Stimulated activated naive CD4-positive, alpha-beta T cell (primary cell): ENCODE results near the gene FAM20B.

Experiments
- DNase-seq, 6 experiments: peaks; one replicate each; lab custom pipeline; 2025; lab: John Stamatoyannopoulos, UW

FAM20B gene

DNA sequence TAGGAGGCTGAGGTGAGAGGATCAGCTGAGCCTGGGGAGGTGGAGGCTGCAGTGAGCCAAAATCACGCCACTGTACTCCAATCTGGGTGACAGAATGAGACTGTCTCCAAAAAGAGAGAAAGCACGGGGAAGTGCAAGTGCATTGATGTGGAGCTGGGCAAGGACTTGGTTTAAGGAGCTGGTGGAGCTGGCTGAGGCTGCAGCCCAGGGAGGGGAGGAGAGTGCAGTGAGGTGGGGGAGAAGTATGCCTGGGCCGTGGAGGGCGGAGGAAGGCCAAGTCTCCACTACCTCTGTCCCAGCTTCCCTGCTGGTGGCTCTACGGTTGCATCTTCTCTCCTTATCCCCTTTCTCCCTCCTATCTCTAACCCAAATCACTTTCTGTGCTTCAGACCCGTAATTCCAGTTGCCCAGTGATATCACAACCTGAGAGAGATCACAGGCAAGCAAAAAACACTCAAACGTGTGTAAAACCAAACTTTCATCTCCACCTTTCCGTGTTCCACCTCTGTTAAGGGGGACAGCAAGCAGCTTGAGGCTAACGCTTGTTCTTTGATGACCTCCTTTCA is 67.3 kb downstream of the FAM20B start:
- no peak for DNase-seq

DNA sequence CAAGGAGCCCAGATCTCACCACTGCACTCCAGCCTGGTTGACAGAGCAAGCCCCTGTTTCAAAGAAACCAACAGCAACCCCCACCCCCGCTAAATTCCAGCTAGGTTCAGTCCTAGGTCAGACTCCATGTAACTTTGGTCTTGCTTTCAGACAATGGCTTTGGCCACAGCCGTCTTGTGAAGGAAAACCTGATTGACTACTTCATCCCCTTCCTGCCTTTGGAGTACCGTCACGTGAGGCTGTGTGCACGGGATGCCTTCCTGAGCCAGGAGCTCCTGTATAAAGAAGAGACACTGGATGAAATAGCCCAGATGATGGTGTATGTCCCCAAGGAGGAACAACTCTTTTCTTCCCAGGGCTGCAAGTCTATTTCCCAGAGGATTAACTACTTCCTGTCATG is 69.1 kb downstream of the FAM20B start:
- DNase-seq: no peak

DNA sequence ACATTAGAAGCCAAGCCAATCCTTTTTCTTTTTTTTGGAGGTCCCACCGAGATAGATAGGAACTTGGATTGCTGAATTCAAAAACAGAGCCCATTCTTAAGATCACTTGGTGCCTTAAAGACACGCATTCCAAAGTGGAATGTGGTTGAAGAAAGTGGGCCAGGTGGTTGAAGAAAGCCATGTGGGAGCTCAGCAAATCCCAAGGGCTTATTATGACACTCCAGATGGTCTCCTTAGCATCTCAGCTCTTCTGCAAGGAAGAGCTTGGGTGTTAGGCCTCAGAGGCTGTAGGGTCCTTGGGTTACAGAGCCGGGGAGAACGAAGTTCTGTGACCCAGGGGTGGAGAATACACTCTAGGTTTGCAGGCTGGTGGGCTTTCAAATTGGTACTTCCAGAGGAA is 69.7 kb downstream of the FAM20B start:
- no peak for DNase-seq

DNA sequence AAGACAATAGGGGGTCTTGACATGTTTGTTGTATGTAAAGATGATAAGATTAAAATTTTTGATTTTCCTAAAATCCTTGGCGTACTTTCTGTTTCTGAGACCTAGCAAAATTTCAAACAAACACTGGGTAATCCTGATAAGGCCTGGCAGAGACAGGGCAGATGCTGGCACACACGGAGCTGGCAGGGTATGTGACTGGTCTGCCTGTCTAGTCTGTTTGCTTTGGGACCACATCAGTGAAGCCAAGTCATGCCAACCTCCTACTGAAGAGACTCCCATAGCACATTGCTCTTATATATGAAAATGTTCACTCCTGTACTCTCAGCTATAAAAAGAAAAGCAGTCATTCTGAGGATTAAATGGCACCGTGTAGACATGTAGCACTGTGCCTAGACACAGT is 70.2 kb downstream of the FAM20B start:
- DNase-seq: no peak

DNA sequence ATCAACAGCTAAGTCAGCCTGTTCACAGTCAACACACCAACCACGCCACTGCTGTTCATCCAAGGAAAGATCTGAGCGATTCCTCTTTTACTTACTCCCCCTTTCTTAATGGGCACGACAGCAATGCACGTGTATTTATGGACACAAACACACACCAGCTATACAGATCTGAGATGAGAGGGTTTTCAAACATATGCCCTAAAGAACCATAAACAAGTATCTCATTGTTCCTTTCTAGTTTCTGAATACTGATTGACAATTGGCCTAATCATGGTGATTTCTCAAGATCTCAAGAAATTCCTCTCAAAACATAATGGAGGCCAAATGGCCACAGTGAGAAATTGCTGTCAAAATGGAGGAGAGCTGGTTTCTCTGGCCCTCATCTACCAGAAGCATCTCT is 74.2 kb downstream of the FAM20B start:
- no peak for DNase-seq

DNA sequence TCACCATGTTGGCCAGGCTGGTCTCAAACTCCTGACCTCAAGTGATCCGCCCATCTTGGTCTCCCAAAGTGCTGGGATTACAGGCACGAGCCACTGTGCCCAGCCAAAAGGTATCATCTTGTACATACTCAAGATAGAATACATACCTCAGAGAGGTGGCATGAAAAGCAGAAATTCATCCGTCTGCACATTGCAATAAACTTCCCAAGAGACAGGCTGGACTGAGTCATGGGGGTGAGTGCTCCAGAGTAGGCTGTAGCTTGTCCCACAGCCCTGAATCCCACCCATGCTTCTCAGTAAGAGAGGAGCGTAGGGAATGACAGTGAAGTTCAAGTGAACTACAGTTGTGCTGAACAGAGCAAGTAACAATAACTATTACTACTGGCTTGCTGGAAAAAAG is 75.9 kb downstream of the FAM20B start:
- DNase-seq: no peak

DNA sequence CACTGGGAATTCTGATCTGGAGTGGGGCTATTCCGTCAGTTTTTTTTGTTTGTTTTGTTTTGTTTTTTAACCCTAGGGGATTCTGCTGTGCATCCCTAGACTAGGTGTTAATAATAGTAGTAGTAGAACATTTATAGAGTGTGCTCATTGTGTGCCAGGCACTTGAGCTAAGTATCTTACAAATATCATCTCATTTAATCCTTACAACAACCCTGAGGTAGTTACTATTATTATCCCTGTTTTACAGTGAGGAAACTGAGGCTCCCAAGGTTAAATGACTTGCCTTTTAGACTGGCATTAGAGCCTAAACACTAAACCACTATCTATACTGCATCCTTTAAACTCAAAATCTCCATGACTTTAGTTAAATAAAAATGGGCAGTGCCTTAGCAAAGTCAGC is 78.3 kb downstream of the FAM20B start:
- DNase-seq: no peak

DNA sequence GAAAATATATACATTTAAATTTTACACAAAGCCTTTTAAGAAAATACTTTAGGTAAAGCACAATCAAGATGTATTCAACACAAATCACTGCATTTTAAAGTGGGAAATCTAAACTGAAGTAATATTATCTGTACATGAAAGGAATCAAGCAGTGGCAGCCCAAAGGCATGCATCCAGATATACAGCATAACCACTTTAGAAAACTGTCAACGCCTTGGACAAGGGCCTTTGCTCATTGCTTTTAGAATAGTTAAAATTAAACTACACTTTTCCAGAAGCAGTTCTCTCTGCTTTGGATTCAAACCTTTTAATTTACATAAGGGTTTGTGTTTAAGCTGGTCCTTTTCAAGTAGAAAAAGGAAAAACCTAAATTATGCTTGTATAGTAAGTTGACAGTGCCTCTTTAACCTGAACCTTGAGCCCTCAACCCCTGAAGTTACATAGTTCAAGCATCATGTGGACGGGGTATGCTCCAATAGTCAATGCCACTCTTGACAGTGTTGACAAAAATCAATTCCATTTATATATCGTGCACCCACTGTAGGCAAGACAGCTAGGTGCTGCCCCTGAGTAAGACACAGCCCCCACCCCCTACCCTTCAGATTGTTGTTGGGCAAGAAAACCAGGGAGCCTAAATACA is 79.0 kb downstream of the FAM20B start:
- DNase-seq: no peak

DNA sequence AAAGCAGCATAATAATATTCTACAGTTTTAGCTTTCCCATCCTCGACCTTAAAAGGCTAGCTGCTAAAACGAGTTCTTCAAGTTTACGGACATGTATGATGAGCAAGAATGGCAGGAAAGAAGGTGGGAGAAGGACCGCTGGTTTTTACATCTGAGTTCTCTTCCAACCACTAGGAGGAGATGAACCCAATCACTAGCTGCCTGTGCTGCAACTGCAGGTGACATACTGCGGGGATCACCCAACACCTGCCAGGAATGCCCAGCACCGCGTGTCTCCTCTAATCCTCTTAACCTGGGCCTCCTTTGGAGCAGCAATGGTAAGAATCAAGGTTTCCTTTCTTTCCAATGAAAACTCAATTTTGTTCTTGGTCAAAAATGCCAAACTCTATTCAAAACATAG is 79.7 kb downstream of the FAM20B start:
- DNase-seq: peak in 1 of 6 experiments; percentile 8

DNA sequence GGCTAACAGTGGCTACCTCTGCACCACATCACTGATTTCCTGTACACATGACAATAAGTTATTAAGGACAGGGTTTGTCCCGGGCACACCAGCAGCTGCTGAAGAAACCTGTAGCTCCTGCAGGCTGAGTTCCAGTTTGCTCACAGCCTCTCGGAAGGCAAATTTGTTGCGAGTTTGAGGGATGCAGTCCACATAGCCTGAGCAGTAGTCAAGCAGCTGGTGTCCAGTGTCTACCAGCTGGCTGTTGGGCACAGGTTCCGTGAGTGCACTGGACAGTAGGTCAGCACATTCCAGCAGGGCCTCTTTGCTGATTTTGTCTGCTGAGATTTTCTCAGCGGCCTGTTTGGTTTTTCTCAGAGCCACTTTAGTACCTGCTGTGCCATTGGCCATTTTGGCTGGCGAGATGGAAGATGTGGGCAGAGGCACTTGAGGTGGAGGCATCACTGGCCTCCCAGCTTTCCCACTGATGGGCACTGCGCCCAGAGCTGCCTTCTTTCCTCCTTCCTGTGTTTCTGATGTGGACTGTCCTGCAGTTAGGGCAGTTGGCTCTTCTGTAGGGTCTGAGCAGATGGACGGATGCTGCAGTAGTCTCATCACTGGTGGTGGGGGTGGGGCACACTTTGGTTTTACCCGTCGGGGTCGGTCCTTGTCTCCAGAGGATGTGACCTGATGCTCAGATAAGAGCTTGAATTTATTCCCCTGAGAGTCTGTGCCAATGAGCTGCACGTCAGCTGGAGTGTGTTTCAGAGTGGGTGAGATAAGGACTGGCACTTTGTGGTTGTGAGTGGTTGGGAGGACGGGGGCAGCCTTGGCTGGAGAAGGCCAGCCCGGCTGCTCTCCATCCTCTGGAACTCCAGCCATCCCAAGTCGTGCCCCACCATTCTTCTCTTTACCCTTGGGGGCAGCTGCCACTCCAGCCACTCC is 82.3 kb downstream of the FAM20B start:
- DNase-seq: no peak

DNA sequence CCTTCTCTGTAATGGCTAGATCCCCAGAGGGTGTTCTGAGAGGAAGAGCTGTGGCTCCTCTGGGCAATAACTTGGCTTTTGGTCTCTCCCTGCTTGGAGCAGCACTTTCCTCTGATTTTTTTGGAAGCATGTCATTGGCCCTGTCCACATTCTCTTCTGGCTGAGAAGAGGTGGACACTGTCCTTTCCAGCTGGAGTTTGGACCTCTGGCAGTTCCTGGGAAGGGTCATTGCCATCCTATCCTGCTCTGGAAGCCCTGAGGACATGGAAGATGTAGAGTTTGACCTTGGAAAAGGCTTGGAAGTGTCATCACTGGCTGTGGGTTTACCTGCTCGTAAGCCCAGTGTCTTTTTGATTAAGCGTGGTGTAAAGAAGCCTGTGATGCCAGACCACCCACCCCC is 83.0 kb downstream of the FAM20B start:
- DNase-seq: no peak

DNA sequence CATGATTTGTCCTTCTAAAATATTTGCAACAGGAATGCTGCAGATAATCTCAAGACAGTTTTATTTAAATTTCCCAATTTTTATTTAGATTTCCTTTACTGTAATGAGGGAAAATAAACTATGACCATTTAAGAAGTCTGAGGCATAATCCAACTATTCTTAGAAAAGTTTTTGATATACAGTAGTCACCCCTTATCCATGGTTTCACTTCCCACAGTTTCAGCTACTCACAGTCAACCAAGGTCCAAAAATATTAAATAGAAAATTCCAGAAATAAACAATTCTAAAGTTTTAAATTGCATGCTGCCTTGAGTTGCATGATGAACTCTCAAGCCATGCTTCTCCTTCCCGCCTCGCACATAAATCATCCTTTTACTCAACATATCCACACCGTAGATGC is 89.5 kb downstream of the FAM20B start:
- no peak for DNase-seq

DNA sequence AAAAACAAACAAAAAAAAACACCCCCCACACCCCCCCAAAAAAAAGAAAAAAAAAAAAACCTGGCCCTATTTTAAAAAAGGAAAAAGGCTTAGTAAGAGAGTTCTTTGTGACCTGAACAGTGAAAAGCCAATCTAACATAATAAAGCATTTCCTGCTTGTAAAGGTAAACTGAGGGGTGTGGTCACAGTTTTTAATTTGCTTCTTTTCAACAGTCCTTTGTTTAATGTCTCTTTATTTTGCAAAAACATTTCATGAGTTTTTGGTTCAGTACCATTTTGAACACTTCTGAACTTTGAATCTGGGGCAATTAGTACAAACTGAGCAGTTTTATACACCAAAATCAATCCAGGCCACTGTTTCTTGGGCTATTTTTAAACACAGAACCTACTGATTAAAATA is 93.8 kb downstream of the FAM20B start:
- DNase-seq: no peak

DNA sequence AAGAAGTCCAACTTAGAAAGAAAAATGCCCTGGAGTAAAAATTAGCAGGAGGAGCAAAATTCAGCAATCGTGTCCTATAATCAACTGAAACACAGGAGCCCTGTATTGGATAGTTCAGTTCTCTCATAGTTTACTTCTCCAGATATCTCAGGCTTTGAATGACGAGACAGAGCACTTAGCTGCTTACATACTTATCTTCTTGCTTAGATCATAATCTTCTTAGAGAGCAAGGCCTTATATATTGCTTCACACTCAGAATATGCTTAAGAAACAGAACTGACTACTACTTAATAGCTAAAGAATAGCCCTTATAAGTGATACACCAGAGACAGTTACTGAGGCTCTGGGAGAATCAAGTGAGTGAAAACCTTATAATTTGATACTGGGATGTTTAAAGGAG is 95.0 kb downstream of the FAM20B start:
- no peak for DNase-seq

DNA sequence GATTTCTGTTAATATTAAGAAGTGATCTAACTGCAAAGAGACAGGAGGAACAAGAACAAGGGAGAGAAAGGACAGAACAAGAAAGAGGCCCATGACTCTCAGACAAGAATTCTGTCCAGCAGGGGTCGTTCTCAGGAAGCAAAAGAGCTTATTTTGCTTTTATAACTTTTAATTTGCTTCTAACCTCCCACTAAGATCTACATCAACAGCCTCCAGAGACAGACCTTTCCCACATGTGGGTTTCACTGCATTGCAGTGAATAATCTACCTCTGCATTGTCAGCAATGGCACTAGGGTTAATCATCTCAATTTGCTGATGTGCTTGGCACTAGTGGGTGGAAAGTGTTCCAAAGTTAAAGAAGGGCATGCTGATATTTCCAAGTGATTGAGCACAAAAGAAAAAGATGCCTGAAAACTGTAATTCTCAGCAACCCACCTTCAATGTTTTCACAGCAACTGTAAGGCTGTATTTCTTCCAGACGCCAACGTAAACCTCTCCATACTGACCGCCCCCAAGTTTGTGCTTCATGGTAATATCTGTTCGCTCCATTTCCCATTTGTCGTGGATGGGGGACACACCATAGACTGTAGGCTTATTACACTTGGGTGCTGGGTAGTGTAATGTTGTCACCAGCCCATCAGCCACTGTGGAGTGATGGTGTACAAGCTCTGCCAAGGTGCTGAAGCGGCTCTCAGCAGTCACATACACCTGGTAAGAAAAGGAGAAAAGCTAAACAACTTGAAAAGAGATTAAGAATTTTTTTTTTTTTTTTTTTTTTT is 95.7 kb downstream of the FAM20B start:
- DNase-seq: peak in 5 of 6 experiments; percentile 4 to 54 (median 12)

DNA sequence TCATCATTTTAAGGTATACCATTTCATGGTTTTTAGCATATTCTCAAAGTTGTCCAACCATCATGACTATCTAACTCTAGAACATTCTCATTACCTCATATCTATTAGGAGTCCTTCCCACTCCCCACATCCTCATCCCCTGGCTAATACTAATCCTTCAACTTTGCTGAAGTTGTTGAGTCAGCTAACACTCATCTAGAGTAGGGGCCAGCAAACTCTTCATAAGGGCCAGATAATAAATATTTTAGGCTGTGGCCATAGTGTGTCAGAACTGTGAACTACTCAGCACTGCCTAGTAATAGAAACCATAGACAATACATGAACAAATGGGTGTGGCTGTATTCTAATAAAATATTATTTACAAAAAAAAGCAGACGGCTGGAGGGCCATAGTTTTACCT is 99.2 kb downstream of the FAM20B start:
- no peak for DNase-seq
